ENCODE results near the gene AQP7.

- TF ChIP-seq YBX1 (IDR thresholded peaks at IDR 0.05) (no peak), ARID2 (IDR thresholded peaks at IDR 0.05) (no peak), CTCF (IDR thresholded peaks at IDR 0.05 in 2 of 3, conservative IDR thresholded peaks at IDR 0.05 in 1 of 3; ENCODE audit: insufficient read depth in 2 of 3, low read depth in 1 of 3, low read length in 3 of 3) (no peak), IRF2 (CRISPR knock-in tag; IDR thresholded peaks at IDR 0.05) (no peak), KDM1A (IDR thresholded peaks at IDR 0.05) (no peak), MNT (conservative IDR thresholded peaks at IDR 0.05) (no peak), HNRNPK (IDR thresholded peaks at IDR 0.05; ENCODE audit: low read depth, low read length, poor library complexity, severe bottlenecking) (no peak), FOS (IDR thresholded peaks at IDR 0.05; ENCODE audit: extremely low read depth, insufficient read length) (no peak)
Measured at GRCh38 chr9:33440204-33440603, 37.8 kb upstream of the AQP7 start.
